Astrocyte (in vitro differentiated cells and primary cell): Measurements from ENCODE around the gene CACNA1B.

ENCODE experiments used
- EZH2 ChIP-seq: IDR thresholded peaks from 2 replicates; pipeline ENCODE4 v1.6.1; 2012; ENCODE audit warnings: mild to moderate bottlenecking, low read length, inconsistent platforms; ENCODE audit not compliant: insufficient read depth
- TF ChIP-seq, protein P1 (sequence below): IDR thresholded peaks from 2 replicates; pipeline ENCODE4 v1.5.1; 2011; ENCODE audit warnings: low read depth, mild to moderate bottlenecking, inconsistent platforms, low read length, moderate library complexity; ENCODE audit not compliant: insufficient read depth

DNA sequence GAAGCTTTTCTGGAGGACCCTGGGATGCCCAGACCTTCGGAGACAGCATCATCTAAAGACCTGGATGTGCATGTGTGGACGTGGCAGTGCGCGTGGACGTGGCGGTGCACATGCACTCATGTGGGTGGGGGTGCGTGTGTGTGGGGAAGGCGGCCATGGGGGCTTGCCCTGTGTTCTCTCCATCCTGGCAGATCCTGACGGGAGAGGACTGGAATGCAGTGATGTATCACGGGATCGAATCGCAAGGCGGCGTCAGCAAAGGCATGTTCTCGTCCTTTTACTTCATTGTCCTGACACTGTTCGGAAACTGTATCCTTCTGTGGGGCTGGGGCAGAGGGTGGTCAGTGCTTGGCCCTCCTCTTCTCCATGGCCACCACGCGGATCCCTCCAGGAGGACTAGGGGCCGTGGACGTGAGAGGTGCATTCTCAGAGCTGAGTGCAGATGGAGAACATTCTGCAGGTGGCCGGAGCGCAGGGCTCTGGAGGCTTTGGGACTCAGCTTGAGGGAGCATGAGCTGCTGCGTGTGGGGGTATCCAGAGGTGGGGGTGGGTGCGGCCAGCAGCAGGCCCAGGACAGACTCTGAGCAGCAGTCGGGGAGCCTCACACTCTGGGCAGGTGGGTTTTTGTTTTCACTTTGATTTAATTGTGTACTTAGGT is 129.1 kb downstream of the CACNA1B start:
- TF ChIP-seq, protein P1, sequence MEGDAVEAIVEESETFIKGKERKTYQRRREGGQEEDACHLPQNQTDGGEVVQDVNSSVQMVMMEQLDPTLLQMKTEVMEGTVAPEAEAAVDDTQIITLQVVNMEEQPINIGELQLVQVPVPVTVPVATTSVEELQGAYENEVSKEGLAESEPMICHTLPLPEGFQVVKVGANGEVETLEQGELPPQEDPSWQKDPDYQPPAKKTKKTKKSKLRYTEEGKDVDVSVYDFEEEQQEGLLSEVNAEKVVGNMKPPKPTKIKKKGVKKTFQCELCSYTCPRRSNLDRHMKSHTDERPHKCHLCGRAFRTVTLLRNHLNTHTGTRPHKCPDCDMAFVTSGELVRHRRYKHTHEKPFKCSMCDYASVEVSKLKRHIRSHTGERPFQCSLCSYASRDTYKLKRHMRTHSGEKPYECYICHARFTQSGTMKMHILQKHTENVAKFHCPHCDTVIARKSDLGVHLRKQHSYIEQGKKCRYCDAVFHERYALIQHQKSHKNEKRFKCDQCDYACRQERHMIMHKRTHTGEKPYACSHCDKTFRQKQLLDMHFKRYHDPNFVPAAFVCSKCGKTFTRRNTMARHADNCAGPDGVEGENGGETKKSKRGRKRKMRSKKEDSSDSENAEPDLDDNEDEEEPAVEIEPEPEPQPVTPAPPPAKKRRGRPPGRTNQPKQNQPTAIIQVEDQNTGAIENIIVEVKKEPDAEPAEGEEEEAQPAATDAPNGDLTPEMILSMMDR, result no peak
- TF ChIP-seq EZH2, result no peak
